ENCODE data around the gene TAGLN. TPM values are rescaled to one million over a fixed set of nuclear protein-coding genes. Genes with fewer than 3 reads are reported as not detected.

TAGLN gene
- total and polyA plus RNA-seq, 3 donors from 2014 or later, result 167 to 800 (median 187) TPM

Other genes with a start within 250 kb of the TAGLN start
- gene SIK3, start 100.9 kb upstream of the TAGLN start, total RNA-seq, result 100 to 1,000 TPM; 123 to 125 TPM
- 112 TPM for gene SIK3, start 100.9 kb upstream of the TAGLN start, polyA plus RNA-seq (ENCODE audit: insufficient read depth, low read depth, low replicate concordance)
- 100 to 1,000 TPM; 150 to 156 TPM for gene PAFAH1B2, start 55.1 kb upstream of the TAGLN start, total RNA-seq
- gene PAFAH1B2, start 55.1 kb upstream of the TAGLN start, polyA plus RNA-seq (ENCODE audit: insufficient read depth, low read depth, low replicate concordance), result 66.5 TPM
- 100 to 1,000 TPM in 1 of 2 donors, 10 to 100 TPM in 1; 93.8 to 129 TPM for gene SIDT2, start 20.6 kb upstream of the TAGLN start, total RNA-seq
- gene SIDT2, start 20.6 kb upstream of the TAGLN start, polyA plus RNA-seq (ENCODE audit: insufficient read depth, low read depth, low replicate concordance), result 69.5 TPM
- gene PCSK7, start 32.7 kb downstream of the TAGLN start, total RNA-seq, result 10 to 100 TPM; 57.7 to 66.5 TPM
- 52.0 TPM for gene PCSK7, start 32.7 kb downstream of the TAGLN start, polyA plus RNA-seq (ENCODE audit: insufficient read depth, low read depth, low replicate concordance)
- gene RNF214, start 33.3 kb downstream of the TAGLN start, total RNA-seq, result 10 to 100 TPM; 37.8 to 48.9 TPM
- 44.9 TPM for gene RNF214, start 33.3 kb downstream of the TAGLN start, polyA plus RNA-seq (ENCODE audit: insufficient read depth, low read depth, low replicate concordance)
- gene BACE1-AS, start 92.0 kb downstream of the TAGLN start, total RNA-seq, result 10 to 100 TPM; 13.8 to 17.9 TPM
- gene BACE1-AS, start 92.0 kb downstream of the TAGLN start, polyA plus RNA-seq (ENCODE audit: insufficient read depth, low read depth, low replicate concordance), result 11.2 TPM
- 10 to 100 TPM; 24.7 to 32.5 TPM for gene BACE1, start 116.9 kb downstream of the TAGLN start, total RNA-seq
- 50.4 TPM for gene BACE1, start 116.9 kb downstream of the TAGLN start, polyA plus RNA-seq (ENCODE audit: insufficient read depth, low read depth, low replicate concordance)
- 100 to 1,000 TPM in 1 of 2 donors, 10 to 100 TPM in 1; 83.3 to 157 TPM for gene CEP164, start 128.5 kb downstream of the TAGLN start, total RNA-seq
- 111 TPM for gene CEP164, start 128.5 kb downstream of the TAGLN start, polyA plus RNA-seq (ENCODE audit: insufficient read depth, low read depth, low replicate concordance)

Measured in testis (tissue), 3 donors.